Spleen (tissue), 7 donors: ENCODE measurements around the gene GRB10.

ENCODE experiments used
- CTCF ChIP-seq, 11 experiments: fragments of 200-600 bp in 7 of 11; fragments of 450-650 bp in 4 of 11; sonication (generic) in 4 of 11; IDR thresholded peaks in 8 of 11; conservative IDR thresholded peaks in 3 of 11; 1 replicate in 7 of 11; 2 replicates in 4 of 11; pipeline versions ENCODE4 v1.4.0 to v1.8.0; 2016 to 2021; ENCODE audit warnings: antibody characterized with exemption in 11 of 11, inconsistent platforms in 4 of 11, mild to moderate bottlenecking in 1 of 11
- POLR2AphosphoS5 ChIP-seq, 3 donors: sonication (generic); formaldehyde crosslinking; IDR thresholded peaks; one replicate each; pipeline ENCODE4 v1.5.1; 2017; ENCODE audit warnings: antibody characterized with exemption in 3 of 3
- donor health status: DM: no; HTN: no; CAD: no; lungs with moderate emphysema.
- donor health status: DM: no; HTN: no; CAD: no.
- donor health status: DM: no; HTN: no; CAD: no.

- TF ChIP-seq POLR2AphosphoS5 (IDR thresholded peaks at IDR 0.05), result no peak
- TF ChIP-seq CTCF (IDR thresholded peaks at IDR 0.05 in 8 of 11, conservative IDR thresholded peaks at IDR 0.05 in 3 of 11), result no peak
Observed at GRCh38 chr7:50795253-50795652, 12.6 kb upstream of the GRB10 start.
